HepG2 (cell line): ENCODE data around the gene SULT1E1. TPM values are rescaled to one million over a fixed set of nuclear protein-coding genes. Genes with fewer than 3 reads are reported as not detected.

ENCODE experiments used
- AFF4 ChIP-seq: sonication (generic); formaldehyde crosslinking; IDR thresholded peaks from 2 replicates; pipeline ENCODE4 v1.4.0; 2020; ENCODE audit warnings: missing genetic modification reagents
- CAMTA2 ChIP-seq: sonication (generic); formaldehyde crosslinking; IDR thresholded peaks from 2 replicates; pipeline ENCODE4 v1.4.0; 2020; ENCODE audit warnings: mild to moderate bottlenecking, missing genetic modification reagents, borderline replicate concordance
- KLF15 ChIP-seq: sonication (generic); formaldehyde crosslinking; IDR thresholded peaks from 2 replicates; pipeline ENCODE4 v1.8.1; 2023; ENCODE audit warnings: borderline replicate concordance, mild to moderate bottlenecking, inconsistent platforms, missing genetic modification reagents, mixed read lengths
- LCORL ChIP-seq, 2 experiments: fragments of 450-650 bp in 1 of 2; sonication (generic) in 1 of 2; formaldehyde crosslinking in 1 of 2; IDR thresholded peaks; 2 replicates each; pipeline versions ENCODE4 v1.5.0 to v1.6.1; 2017 to 2020; ENCODE audit warnings: antibody characterized with exemption in 1 of 2, missing genetic modification reagents in 1 of 2
- MAF1 ChIP-seq: sonication (generic); formaldehyde crosslinking; IDR thresholded peaks from 2 replicates; pipeline ENCODE4 v1.5.0; 2020; ENCODE audit warnings: missing genetic modification reagents, borderline replicate concordance
- RNF219 ChIP-seq: sonication (generic); formaldehyde crosslinking; IDR thresholded peaks from 2 replicates; pipeline ENCODE4 v1.5.0; 2020; ENCODE audit warnings: mild to moderate bottlenecking, missing genetic modification reagents
- SOX13 ChIP-seq, 3 experiments: fragments of 450-650 bp in 1 of 3; sonication (generic) in 1 of 3; formaldehyde crosslinking in 1 of 3; IDR thresholded peaks in 2 of 3; conservative IDR thresholded peaks in 1 of 3; 2 replicates each; pipeline versions ENCODE4 v1.5.0 to v1.6.1; 2016 to 2020; ENCODE audit warnings: antibody characterized with exemption in 1 of 3, mild to moderate bottlenecking in 1 of 3, missing compliant biosample characterization in 1 of 3, missing genetic modification reagents in 1 of 3, moderate library complexity in 1 of 3
- STAG1 ChIP-seq: sonication (generic); formaldehyde crosslinking; IDR thresholded peaks from 2 replicates; pipeline ENCODE4 v1.4.0; 2020; ENCODE audit warnings: missing genetic modification reagents
- SUZ12 ChIP-seq: fragments of 150-350 bp; IDR thresholded peaks from 2 replicates; pipeline ENCODE4 v1.6.1; 2014; ENCODE audit warnings: low read depth, low read length
- THAP9 ChIP-seq: sonication (generic); formaldehyde crosslinking; IDR thresholded peaks from 2 replicates; pipeline ENCODE4; 2020; ENCODE audit warnings: missing genetic modification reagents, mild to moderate bottlenecking, borderline replicate concordance
- WIZ ChIP-seq: sonication (generic); formaldehyde crosslinking; IDR thresholded peaks from 2 replicates; pipeline ENCODE4 v1.5.1; 2020; ENCODE audit warnings: mild to moderate bottlenecking, missing genetic modification reagents
- ZBTB14 ChIP-seq: sonication (generic); formaldehyde crosslinking; IDR thresholded peaks from 2 replicates; pipeline ENCODE4 v1.4.0; 2020; ENCODE audit warnings: missing genetic modification reagents
- ZFX ChIP-seq: sonication (generic); formaldehyde crosslinking; IDR thresholded peaks from 2 replicates; pipeline ENCODE4 v1.4.0; 2020; ENCODE audit warnings: mild to moderate bottlenecking, low read depth, missing genetic modification reagents, moderate library complexity
- ZNF317 ChIP-seq: sonication (generic); formaldehyde crosslinking; IDR thresholded peaks from 2 replicates; pipeline ENCODE4 v1.5.0; 2020; ENCODE audit warnings: mild to moderate bottlenecking, missing genetic modification reagents
- ZNF326 ChIP-seq: sonication (generic); formaldehyde crosslinking; IDR thresholded peaks from 2 replicates; pipeline ENCODE4 v1.4.0; 2020; ENCODE audit warnings: missing genetic modification reagents, borderline replicate concordance
- ZNF766 ChIP-seq: sonication (generic); formaldehyde crosslinking; IDR thresholded peaks from 2 replicates; pipeline ENCODE4 v1.5.0; 2020; ENCODE audit warnings: missing genetic modification reagents, borderline replicate concordance
- polyA plus RNA-seq, 8 experiments: library from polyadenylated mRNA; depleted of rRNA in 3 of 8; stranded (reverse) in 7 of 8; unstranded in 1 of 8; fragments of >200 nt; fragmentation: Illumina TruSeq in 4 of 8; extraction: Trizol in 4 of 8; gene quantifications; 2 replicates each; pipeline versions ENCODE4 v1.2.1 to v1.2.3, GENCODE V29; 2011 to 2016; ENCODE audit warnings: low read depth in 4 of 8, missing spikeins in 1 of 8, mixed read lengths in 1 of 8; ENCODE audit not compliant: insufficient read depth in 1 of 8
- total RNA-seq, 5 experiments: library from RNA; depleted of rRNA; stranded (reverse); fragments of >200 nt; fragmentation: Illumina TruSeq; extraction: Trizol; gene quantifications; 2 replicates each; pipeline ENCODE4 v1.2.3, GENCODE V29; 2016; ENCODE audit warnings: low read depth in 1 of 5

SULT1E1 gene
- total and polyA plus RNA-seq, 2 of the 13 experiments (the other 11 are each of a cell fraction or from before 2014, with no cell fraction given): 1.7 to 3.9 TPM

GRCh38 chr4:69823481-69824186, 36.3 kb downstream of the SULT1E1 start (continued):
- TF ChIP-seq AFF4 (peak; percentile 39; the same call in 1 of the 2 replicates), RNF219 (no peak), THAP9 (CRISPR knock-in tag) (no peak), ZFX (CRISPR knock-in tag) (peak; percentile 34; the same call in 1 of the 2 replicates), WIZ (CRISPR knock-in tag) (no peak), ZNF326 (CRISPR knock-in tag) (no peak), ZBTB14 (CRISPR knock-in tag) (no peak), MAF1 (CRISPR knock-in tag) (no peak), STAG1 (CRISPR knock-in tag) (peak; percentile 91), SUZ12 (no peak), SOX13 (IDR thresholded peaks at IDR 0.05) (no peak), SOX13 (CRISPR knock-in tag; conservative IDR thresholded peaks at IDR 0.05 in 1 of 2, IDR thresholded peaks at IDR 0.05 in 1 of 2) (peak in 1 of 2 experiments; percentile 88; a peak in 2 of 4 replicates), KLF15 (CRISPR knock-in tag) (no peak), ZNF766 (CRISPR knock-in tag) (peak; percentile 32; the same call in 1 of the 2 replicates), CAMTA2 (CRISPR knock-in tag) (no peak), ZNF317 (CRISPR knock-in tag) (peak; percentile 80), LCORL (IDR thresholded peaks at IDR 0.05) (no peak), LCORL (CRISPR knock-in tag; IDR thresholded peaks at IDR 0.05) (peak; percentile 29; the same call in 1 of the 2 replicates)
